Transverse colon (tissue), 4 donors: ENCODE results near the gene UBE2V1. TPM values are rescaled to one million over a fixed set of nuclear protein-coding genes. Genes with fewer than 3 reads are reported as not detected.

Source experiments
- DNase-seq: peaks from one replicate; pipeline ENCODE4 v3.0.0-alpha.2; 2019
- H3K27ac ChIP-seq, 4 donors: fragments of 200-600 bp; sonication (generic); 2 replicates each; pipeline ENCODE4 v1.5.1; 2016 to 2018; ENCODE audit warnings: inconsistent platforms in 4 of 4
- H3K27me3 ChIP-seq: fragments of 200-600 bp; sonication (generic); 2 replicates; pipeline ENCODE4 v1.5.1; 2017; ENCODE audit warnings: inconsistent platforms
- H3K36me3 ChIP-seq, 4 donors: fragments of 200-600 bp; sonication (generic); 2 replicates each; pipeline ENCODE4 v1.5.1; 2017 to 2019; ENCODE audit warnings: inconsistent platforms in 4 of 4
- H3K4me1 ChIP-seq, 4 donors: fragments of 200-600 bp; sonication (generic); 2 replicates each; pipeline ENCODE4 v1.5.1; 2017 to 2020; ENCODE audit warnings: inconsistent platforms in 4 of 4
- H3K4me3 ChIP-seq, 4 donors: fragments of 200-600 bp; sonication (generic); 1 replicate in 1 of 4; 2 replicates in 3 of 4; pipeline versions ENCODE4 v1.5.1 to v1.6.1; 2017 to 2019; ENCODE audit warnings: inconsistent platforms in 4 of 4
- H3K9me3 ChIP-seq, 2 donors: fragments of 200-600 bp; sonication (generic); 2 replicates each; pipeline ENCODE4 v1.5.1; 2017 to 2019; ENCODE audit warnings: inconsistent platforms in 2 of 2
- EP300 ChIP-seq: sonication (generic); formaldehyde crosslinking; IDR thresholded peaks from one replicate; pipeline ENCODE4 v1.6.1; 2017; ENCODE audit warnings: antibody characterized with exemption, low read depth
- POLR2A ChIP-seq: fragments of 450-650 bp; IDR thresholded peaks from one replicate; pipeline ENCODE4 v1.6.1; 2016; ENCODE audit warnings: antibody characterized with exemption, mild to moderate bottlenecking, moderate library complexity
- POLR2AphosphoS5 ChIP-seq, 3 donors: sonication (generic); formaldehyde crosslinking; IDR thresholded peaks; one replicate each; pipeline ENCODE4 v1.6.1; 2016; ENCODE audit warnings: antibody characterized with exemption in 3 of 3
- WGBS, 2 donors: methylation state at CpG; one replicate each; pipeline ENCODE4 v1.1.5; 2018; ENCODE audit warnings: low coverage in 1 of 2; 5-methylcytosine and 5-hydroxymethylcytosine counted together
- in situ Hi-C, 4 donors: fragments of 200-750 bp; cut with MboI; loops; one replicate each; pipeline versions ENCODE4 v1.15.0 to v1.15.1; 2017; ENCODE audit warnings: low sequenced_read_pairs in 3 of 4, low pct_ligation_motif_present in 1 of 4, low pct_unique_long_range_greater_than_20kb in 1 of 4
- intact Hi-C: fragments of 100-400 bp; cut with DNase I; formaldehyde crosslinking; loops from one replicate; pipeline ENCODE4 v1.15.1; 2023; ENCODE audit warnings: low total_unique reads
- total RNA-seq, 4 donors: library from RNA; depleted of rRNA; stranded (reverse); fragments of >200 nt; gene quantifications; one replicate each; pipeline ENCODE4 v1.1.0, GENCODE V29; 2016
- TF ChIP-seq, protein P1 (sequence below), 5 experiments: fragments of 200-600 bp in 3 of 5; fragments of 450-650 bp in 2 of 5; sonication (generic) in 3 of 5; IDR thresholded peaks; 1 replicate in 2 of 5; 2 replicates in 3 of 5; pipeline ENCODE4 v1.5.1; 2016 to 2017; ENCODE audit warnings: antibody characterized with exemption in 5 of 5, inconsistent platforms in 3 of 5, mild to moderate bottlenecking in 2 of 5, moderate library complexity in 1 of 5

UBE2V1 gene
- total RNA-seq, 4 donors from 2014 or later: 23.7 to 104 (median 62.8) TPM

DNA sequence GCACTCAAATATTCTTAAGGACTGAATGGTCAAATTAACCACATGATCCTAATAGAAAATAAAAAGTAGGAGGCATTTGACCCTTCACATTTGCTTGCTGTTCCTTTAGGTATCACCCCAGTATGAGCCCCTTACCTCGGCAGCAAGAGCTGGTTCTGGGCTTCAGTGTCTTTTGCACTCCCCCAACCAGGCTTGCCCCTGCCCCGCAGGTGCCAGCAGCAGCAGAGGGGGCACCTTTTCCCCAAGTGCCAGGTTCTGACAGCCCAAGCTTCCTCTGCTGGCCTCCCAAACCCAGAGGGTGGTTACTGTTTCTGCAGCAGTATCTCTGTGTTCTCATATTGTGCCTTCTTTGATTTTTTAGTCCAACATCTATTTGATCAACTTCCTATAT is 23.2 kb downstream of the UBE2V1 start:
- intact Hi-C loops: no loop called here
- H3K36me3 ChIP-seq: peaks cover 0 to 3% (median 0%) of the 10 kb centered on the region in 4 donors
- no peak overlapping the region for H3K4me3 ChIP-seq
- 90% methylated on average over 2 of the region's 2 CpGs; no CpG with 5 or more reads in 1 of the 2 donors for WGBS, 2 donors
- in situ Hi-C loops: no loop called here
- TF ChIP-seq EP300: no peak
- no peak for TF ChIP-seq POLR2AphosphoS5 (IDR thresholded peaks at IDR 0.05)
- TF ChIP-seq POLR2A: no peak
- TF ChIP-seq, protein P1, sequence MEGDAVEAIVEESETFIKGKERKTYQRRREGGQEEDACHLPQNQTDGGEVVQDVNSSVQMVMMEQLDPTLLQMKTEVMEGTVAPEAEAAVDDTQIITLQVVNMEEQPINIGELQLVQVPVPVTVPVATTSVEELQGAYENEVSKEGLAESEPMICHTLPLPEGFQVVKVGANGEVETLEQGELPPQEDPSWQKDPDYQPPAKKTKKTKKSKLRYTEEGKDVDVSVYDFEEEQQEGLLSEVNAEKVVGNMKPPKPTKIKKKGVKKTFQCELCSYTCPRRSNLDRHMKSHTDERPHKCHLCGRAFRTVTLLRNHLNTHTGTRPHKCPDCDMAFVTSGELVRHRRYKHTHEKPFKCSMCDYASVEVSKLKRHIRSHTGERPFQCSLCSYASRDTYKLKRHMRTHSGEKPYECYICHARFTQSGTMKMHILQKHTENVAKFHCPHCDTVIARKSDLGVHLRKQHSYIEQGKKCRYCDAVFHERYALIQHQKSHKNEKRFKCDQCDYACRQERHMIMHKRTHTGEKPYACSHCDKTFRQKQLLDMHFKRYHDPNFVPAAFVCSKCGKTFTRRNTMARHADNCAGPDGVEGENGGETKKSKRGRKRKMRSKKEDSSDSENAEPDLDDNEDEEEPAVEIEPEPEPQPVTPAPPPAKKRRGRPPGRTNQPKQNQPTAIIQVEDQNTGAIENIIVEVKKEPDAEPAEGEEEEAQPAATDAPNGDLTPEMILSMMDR (IDR thresholded peaks at IDR 0.05): no peak
- peaks cover 11 to 28% (median 16%) of the 10 kb centered on the region in 4 donors for H3K4me1 ChIP-seq
- no peak overlapping the region for H3K27ac ChIP-seq
- H3K27me3 ChIP-seq: no peaks in the 10 kb centered on the region
- DNase-seq: no peak
- H3K9me3 ChIP-seq: no peaks in the 10 kb centered on the region

DNA sequence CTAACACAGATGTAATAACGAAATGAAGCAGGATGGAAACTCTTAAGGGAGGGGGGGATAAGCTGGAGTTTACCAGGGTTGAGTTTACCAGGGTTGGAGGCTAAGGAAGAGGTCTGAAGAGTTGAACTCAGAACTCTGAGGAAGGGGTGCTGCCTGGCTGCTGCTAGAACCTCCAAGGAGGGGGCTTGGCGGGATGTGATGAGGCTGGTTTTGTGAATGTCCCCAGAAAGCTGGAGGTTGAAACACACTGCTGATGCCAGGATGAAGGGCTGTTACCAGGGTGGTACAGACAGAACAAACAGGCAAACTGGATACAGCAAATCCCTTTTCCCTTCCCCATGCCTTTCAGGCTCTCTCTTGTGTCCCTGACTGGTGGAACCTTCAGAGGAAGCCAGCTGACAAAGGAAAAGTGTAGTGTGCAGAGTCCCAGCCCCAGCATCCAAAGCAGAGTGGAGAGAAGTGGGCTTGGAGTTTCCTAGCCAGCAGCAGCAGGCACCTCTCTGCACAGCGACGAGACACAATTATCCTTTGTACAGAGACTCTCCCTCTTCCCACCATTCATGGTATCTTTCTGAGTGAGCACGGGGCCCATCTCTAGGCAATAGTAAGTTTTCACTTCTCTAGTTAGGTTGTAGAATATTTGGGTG is 23.7 kb downstream of the UBE2V1 start:
- no peaks in the 10 kb centered on the region for H3K36me3 ChIP-seq
- H3K4me3 ChIP-seq: no peak overlapping the region
- DNase-seq: no peak
- intact Hi-C loops: no loop called here
- H3K9me3 ChIP-seq: no peaks in the 10 kb centered on the region
- no peaks in the 10 kb centered on the region for H3K27me3 ChIP-seq
- no peak for TF ChIP-seq POLR2AphosphoS5 (IDR thresholded peaks at IDR 0.05)
- in situ Hi-C loops: no loop called here
- peaks cover 11 to 28% (median 16%) of the 10 kb centered on the region in 4 donors for H3K4me1 ChIP-seq
- 81 to 90% methylated on average over 2 to 5 of the region's 5 CpGs for WGBS, 2 donors
- H3K27ac ChIP-seq: no peak overlapping the region

DNA sequence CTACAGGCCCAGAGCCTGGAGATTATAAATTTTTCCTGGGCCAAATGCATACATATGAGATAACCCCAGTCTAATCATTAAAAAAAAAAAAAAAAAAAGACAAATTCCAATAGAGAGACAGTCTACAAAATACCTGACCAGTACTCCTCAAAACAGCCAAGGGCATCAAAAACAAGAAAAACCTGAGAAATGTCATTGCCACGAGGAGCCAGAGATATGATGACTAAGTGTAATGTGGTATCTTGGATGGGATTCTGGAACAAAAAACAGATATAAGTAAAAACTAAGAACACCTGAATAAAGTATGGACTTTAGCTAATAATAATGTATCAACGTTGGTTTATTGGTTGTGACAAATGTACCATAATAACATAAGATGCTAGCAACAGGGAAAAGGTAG is 24.9 kb downstream of the UBE2V1 start:
- no peak for DNase-seq
- 36 to 64% methylated on average over 2 of the region's 2 CpGs for WGBS, 2 donors

DNA sequence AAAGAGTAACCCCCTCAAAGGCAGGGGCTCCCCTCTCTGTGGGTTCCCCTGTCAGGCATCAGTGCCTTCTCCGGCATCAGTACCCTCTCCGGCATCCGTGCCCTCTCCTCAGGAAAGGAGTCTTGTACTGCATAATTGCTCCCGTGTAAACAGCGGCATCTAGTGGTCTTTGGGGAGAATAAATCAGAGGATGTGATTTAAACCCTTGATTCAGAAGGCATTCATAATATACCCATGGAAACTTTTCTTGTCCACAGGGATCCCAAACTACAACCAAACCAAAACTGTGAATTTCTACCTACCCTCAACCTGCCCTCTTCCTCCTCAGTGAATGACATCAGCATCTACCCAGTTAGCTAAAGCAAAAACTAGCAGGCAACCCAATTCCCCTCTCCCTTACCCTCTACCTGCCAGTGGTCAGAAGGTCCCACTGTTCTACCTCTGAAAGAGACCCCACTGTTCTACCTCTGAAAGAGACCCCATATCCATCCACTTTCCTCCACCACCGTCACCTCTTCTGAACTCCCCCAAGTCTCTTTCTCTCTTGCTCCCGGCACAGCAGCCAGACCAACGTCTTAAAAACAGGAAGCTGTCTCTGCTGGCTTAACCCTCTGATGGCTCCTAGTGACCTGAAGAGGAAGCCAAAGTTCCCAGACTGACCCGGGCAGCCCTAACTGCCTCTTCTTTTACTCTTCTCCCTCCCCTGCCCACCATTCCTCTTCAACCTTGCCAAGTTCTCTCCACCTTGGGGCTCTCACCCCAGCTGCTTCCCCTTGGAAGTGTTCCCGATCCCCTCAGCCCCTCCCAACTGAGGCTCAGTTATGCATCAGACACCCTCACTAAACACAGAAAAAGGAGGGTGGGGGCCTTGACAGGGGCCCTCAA is 27.2 kb downstream of the UBE2V1 start:
- Histone ChIP-seq H3K4me1 (peaks cover 11 to 23% (median 16%) of the 10 kb centered on the region in 4 donors), H3K27ac (peak overlapping the region; percentile 37 to 53 (median 50)), H3K9me3 (no peaks in the 10 kb centered on the region), H3K4me3 (peak overlapping the region in 1 of 4 donors; percentile 21), H3K27me3 (no peaks in the 10 kb centered on the region), H3K36me3 (no peaks in the 10 kb centered on the region)
- 0 to 4% methylated on average over 5 to 10 of the region's 10 CpGs for WGBS, 2 donors
- intact Hi-C loops (no loop called here), in situ Hi-C loops (no loop called here)
- TF ChIP-seq POLR2AphosphoS5 (IDR thresholded peaks at IDR 0.05) (no peak), EP300 (no peak), POLR2A (no peak)
- TF ChIP-seq, protein P1 (IDR thresholded peaks at IDR 0.05): peak; percentile 62 to 82 (median 79)
- DNase-seq: peak; percentile 30

More for the DNA sequence above, 24.9 kb downstream of the UBE2V1 start:
- no peak overlapping the region for H3K4me3 ChIP-seq
- H3K27ac ChIP-seq: peak overlapping the region in 1 of 4 donors; percentile 47
- intact Hi-C loops (no loop called here), in situ Hi-C loops (no loop called here)
- H3K9me3 ChIP-seq: no peaks in the 10 kb centered on the region
- H3K27me3 ChIP-seq: no peaks in the 10 kb centered on the region
- no peaks in the 10 kb centered on the region for H3K36me3 ChIP-seq
- TF ChIP-seq, protein P1 (IDR thresholded peaks at IDR 0.05): no peak
- H3K4me1 ChIP-seq: peaks cover 11 to 28% (median 16%) of the 10 kb centered on the region in 4 donors
